Measurements from ENCODE around the gene CYP46A1.

CYP46A1 gene

GRCh38 chr14:99720941-99721791 is 37.1 kb downstream of the CYP46A1 start:
- no peak for TF ChIP-seq CTCF (IDR thresholded peaks at IDR 0.05; ENCODE audit: insufficient read depth, missing control alignments)
- DNase-seq (ENCODE audit: insufficient read length, low spot score) (no peak), FAIRE-seq (no peak)

GRCh38 chr14:99721792-99722516 is 37.9 kb downstream of the CYP46A1 start:
- no peak for FAIRE-seq
- no peak for DNase-seq (ENCODE audit: insufficient read length, low spot score)
- TF ChIP-seq CTCF (IDR thresholded peaks at IDR 0.05; ENCODE audit: insufficient read depth, missing control alignments) = no peak

- TF ChIP-seq CTCF (IDR thresholded peaks at IDR 0.05; ENCODE audit: insufficient read depth, missing control alignments) = no peak
- DNase-seq (ENCODE audit: insufficient read length, low spot score) (no peak), FAIRE-seq (no peak)
Measured at GRCh38 chr14:99722741-99723140, 38.6 kb downstream of the CYP46A1 start.

GRCh38 chr14:99724196-99724891 is 40.2 kb downstream of the CYP46A1 start:
- no peak for TF ChIP-seq CTCF (IDR thresholded peaks at IDR 0.05; ENCODE audit: insufficient read depth, missing control alignments)
- FAIRE-seq (no peak), DNase-seq (ENCODE audit: insufficient read length, low spot score) (no peak)

- FAIRE-seq = no peak
- no peak for DNase-seq (ENCODE audit: insufficient read length, low spot score)
- no peak for TF ChIP-seq CTCF (IDR thresholded peaks at IDR 0.05; ENCODE audit: insufficient read depth, missing control alignments)
Measured at GRCh38 chr14:99724939-99725773, 41.1 kb downstream of the CYP46A1 start.

- FAIRE-seq = no peak
- no peak for TF ChIP-seq CTCF (IDR thresholded peaks at IDR 0.05; ENCODE audit: insufficient read depth, missing control alignments)
Measured at GRCh38 chr14:99725774-99726537, 41.9 kb downstream of the CYP46A1 start.

More at GRCh38 chr14:99725774-99726537, 41.9 kb downstream of the CYP46A1 start:
- DNase-seq (ENCODE audit: insufficient read length, low spot score) = no peak

Measured in D721Med (cell line).